ENCODE results near the gene CMPK1. TPM values are rescaled to one million over a fixed set of nuclear protein-coding genes. Genes with fewer than 3 reads are reported as not detected.

The CMPK1 gene
- total and polyA plus RNA-seq, 2 experiments from 2014 or later: 21.6 to 40.0 TPM

GRCh38 chr1:47388030-47388890 is 54.7 kb downstream of the CMPK1 start:
- Histone ChIP-seq H3K36me3 (no peaks in the 10 kb centered on the region), H3K27me3 (peaks cover 16% of the 10 kb centered on the region), H3K4me1 (ENCODE audit: low read depth) (no peaks in the 10 kb centered on the region), H3K27ac (no peak overlapping the region), H3K4me3 (no peak overlapping the region), H3K9me3 (ENCODE audit: low read depth) (no peaks in the 10 kb centered on the region)
- DNase-seq (ENCODE audit: low read depth in 1 of 2, low spot score in 1 of 2): no peak
- no peak for TF ChIP-seq CTCF (IDR thresholded peaks at IDR 0.05; ENCODE audit: low read depth, low read length)

- no peaks in the 10 kb centered on the region for H3K36me3 ChIP-seq
- no peaks in the 10 kb centered on the region for H3K9me3 ChIP-seq (ENCODE audit: low read depth)
- H3K27me3 ChIP-seq: peaks cover 22% of the 10 kb centered on the region
- peak; percentile 86 for TF ChIP-seq CTCF (IDR thresholded peaks at IDR 0.05; ENCODE audit: low read depth, low read length)
- DNase-seq (ENCODE audit: low read depth in 1 of 2, low spot score in 1 of 2): peak; percentile 64 to 72
- H3K27ac ChIP-seq: no peak overlapping the region
- H3K4me3 ChIP-seq: no peak overlapping the region
- H3K4me1 ChIP-seq (ENCODE audit: low read depth): no peaks in the 10 kb centered on the region
Observed at GRCh38 chr1:47388891-47389238, 55.3 kb downstream of the CMPK1 start.

GRCh38 chr1:47389731-47390130 is 56.1 kb downstream of the CMPK1 start:
- DNase-seq (ENCODE audit: low read depth in 1 of 2, low spot score in 1 of 2): no peak
- no peaks in the 10 kb centered on the region for H3K36me3 ChIP-seq
- H3K4me1 ChIP-seq (ENCODE audit: low read depth): no peaks in the 10 kb centered on the region
- no peak overlapping the region for H3K27ac ChIP-seq
- peaks cover 29% of the 10 kb centered on the region for H3K27me3 ChIP-seq
- TF ChIP-seq CTCF (IDR thresholded peaks at IDR 0.05; ENCODE audit: low read depth, low read length): no peak
- H3K4me3 ChIP-seq: no peak overlapping the region
- H3K9me3 ChIP-seq (ENCODE audit: low read depth): no peaks in the 10 kb centered on the region

GRCh38 chr1:47390843-47391242 is 57.3 kb downstream of the CMPK1 start:
- TF ChIP-seq CTCF (IDR thresholded peaks at IDR 0.05; ENCODE audit: low read depth, low read length): no peak
- no peaks in the 10 kb centered on the region for H3K4me1 ChIP-seq (ENCODE audit: low read depth)
- H3K27me3 ChIP-seq: peaks cover 40% of the 10 kb centered on the region
- H3K4me3 ChIP-seq: no peak overlapping the region
- no peaks in the 10 kb centered on the region for H3K9me3 ChIP-seq (ENCODE audit: low read depth)
- no peak overlapping the region for H3K27ac ChIP-seq
- H3K36me3 ChIP-seq: no peaks in the 10 kb centered on the region
- no peak for DNase-seq (ENCODE audit: low read depth in 1 of 2, low spot score in 1 of 2)

GRCh38 chr1:47393141-47393540 is 59.6 kb downstream of the CMPK1 start:
- H3K36me3 ChIP-seq: no peaks in the 10 kb centered on the region
- no peaks in the 10 kb centered on the region for H3K9me3 ChIP-seq (ENCODE audit: low read depth)
- TF ChIP-seq CTCF (IDR thresholded peaks at IDR 0.05; ENCODE audit: low read depth, low read length): no peak
- peaks cover 56% of the 10 kb centered on the region for H3K27me3 ChIP-seq
- H3K4me1 ChIP-seq (ENCODE audit: low read depth): no peaks in the 10 kb centered on the region
- no peak for DNase-seq (ENCODE audit: low read depth in 1 of 2, low spot score in 1 of 2)
- H3K4me3 ChIP-seq: no peak overlapping the region
- H3K27ac ChIP-seq: no peak overlapping the region

All from cardiac muscle cell (in vitro differentiated cells and primary cell).